Caco-2 (cell line): ENCODE data around the gene EXOSC1. TPM values are rescaled to one million over a fixed set of nuclear protein-coding genes. Genes with fewer than 3 reads are reported as not detected.

ENCODE experiments used
- BruUV-seq: library from RNA; stranded (reverse); fragments of 400-500 nt; replicated peaks from 2 replicates; lab custom pipeline; 2021; lab: Mats Ljungman, UMichigan
- CTCF ChIA-PET: fragments of 300-600 bp; sonication (Branson Sonifier 250); formaldehyde crosslinking; loops from one replicate; lab custom pipeline; 2022; ENCODE audit warnings: antibody characterized with exemption; lab: Charles Lee
- POLR2A ChIA-PET: fragments of 300-600 bp; sonication (Branson Sonifier 250); formaldehyde crosslinking; loops from one replicate; lab custom pipeline; 2022; ENCODE audit warnings: antibody characterized with exemption; lab: Charles Lee
- DNase-seq, 2 experiments: peaks; one replicate each; pipeline versions ENCODE4 v3.0.0 to v3.0.0-alpha.2; 2020 to 2022
- H3K27me3 ChIP-seq: replicated peaks from 2 replicates; pipeline ENCODE4 v1.6.0; 2011; ENCODE audit warnings: low read length; ENCODE audit not compliant: control insufficient read depth, insufficient read depth
- H3K36me3 ChIP-seq: 2 replicates; pipeline ENCODE4 v1.5.1; 2011; ENCODE audit warnings: low read length; ENCODE audit not compliant: control insufficient read depth, insufficient read depth
- H3K4me1 ChIP-seq: fragments of 250-450 bp; sonication (Bioruptor Pico); 2 replicates; pipeline ENCODE4 v1.5.1; 2020; ENCODE audit warnings: mild to moderate bottlenecking
- H3K4me3 ChIP-seq: 2 replicates; pipeline ENCODE4 v1.5.1; 2011; ENCODE audit warnings: low read depth, mild to moderate bottlenecking, control low read depth, low read length
- H3K9me3 ChIP-seq: fragments of 250-450 bp; sonication (Bioruptor Pico); 2 replicates; pipeline ENCODE4 v1.5.1; 2020; ENCODE audit warnings: mild to moderate bottlenecking, moderate library complexity
- H3K27ac Mint-ChIP-seq: one replicate; pipeline ENCODE4 v1.8.0; 2022; ENCODE audit warnings: mixed read lengths; ENCODE audit not compliant: unreplicated experiment
- H3K27me3 Mint-ChIP-seq: one replicate; pipeline ENCODE4 v1.8.0; 2022; ENCODE audit warnings: mixed read lengths; ENCODE audit not compliant: insufficient read depth, unreplicated experiment
- H3K36me3 Mint-ChIP-seq: one replicate; pipeline ENCODE4 v1.8.0; 2022; ENCODE audit warnings: mild to moderate bottlenecking, mixed read lengths; ENCODE audit not compliant: insufficient read depth, unreplicated experiment
- H3K4me1 Mint-ChIP-seq: one replicate; pipeline ENCODE4 v1.8.0; 2022; ENCODE audit warnings: low read depth, mixed read lengths; ENCODE audit not compliant: unreplicated experiment
- H3K4me3 Mint-ChIP-seq: one replicate; pipeline ENCODE4 v1.8.0; 2022; ENCODE audit warnings: mild to moderate bottlenecking, moderate library complexity, mixed read lengths; ENCODE audit not compliant: unreplicated experiment
- H3K9me3 Mint-ChIP-seq: one replicate; pipeline ENCODE4 v1.8.0; 2022; ENCODE audit warnings: mixed read lengths; ENCODE audit not compliant: unreplicated experiment
- CTCF ChIP-seq, 2 experiments: fragments of 200-600 bp in 1 of 2; IDR thresholded peaks; 1 replicate in 1 of 2; 2 replicates in 1 of 2; pipeline versions ENCODE4 v1.5.1 to v1.8.0; 2011 to 2022; ENCODE audit warnings: antibody characterized with exemption in 1 of 2, control low read depth in 1 of 2, inconsistent platforms in 1 of 2, low read depth in 1 of 2, low read length in 1 of 2, mild to moderate bottlenecking in 1 of 2, moderate library complexity in 1 of 2; ENCODE audit not compliant: insufficient read depth in 1 of 2, severe bottlenecking in 1 of 2, unreplicated experiment in 1 of 2
- intact Hi-C: fragments of 100-400 bp; cut with micrococcal nuclease; formaldehyde crosslinking; loops from one replicate; pipeline ENCODE4 v1.10.0; 2022; ENCODE audit not compliant: unreplicated experiment
- total RNA-seq: library from RNA; stranded (reverse); gene quantifications from 2 replicates; pipeline ENCODE4 v1.2.3, GENCODE V29; 2022

The EXOSC1 gene
- total RNA-seq, 1 experiment from 2014 or later, result 84.7 TPM

GRCh38 chr10:97459933-97460332 is 14.1 kb upstream of the EXOSC1 start:
- Histone ChIP-seq H3K9me3 (no peaks in the 10 kb centered on the region), H3K36me3 (peaks cover 13% of the 10 kb centered on the region), H3K4me1 (no peaks in the 10 kb centered on the region), H3K4me3 (no peak overlapping the region), H3K27me3 (no peaks in the 10 kb centered on the region)
- no peak for TF ChIP-seq CTCF (IDR thresholded peaks at IDR 0.05; ENCODE audit: insufficient read depth in 1 of 2, low read depth in 1 of 2, low read length in 1 of 2, severe bottlenecking in 1 of 2, unreplicated experiment in 1 of 2)
- ChIA-PET POLR2A (no interaction called here), CTCF (no interaction called here)
- Mint-ChIP-seq H3K4me3 (no peak overlapping the region), H3K27ac (no peak overlapping the region), H3K27me3 (no peaks in the 10 kb centered on the region), H3K36me3 (peaks cover 83% of the 10 kb centered on the region), H3K9me3 (no peaks in the 10 kb centered on the region), H3K4me1 (no peaks in the 10 kb centered on the region)
- BruUV-seq, result no TSS peak
- intact Hi-C loops, result no loop called here
- DNase-seq, result no peak

GRCh38 chr10:97459111-97459510 is 13.3 kb upstream of the EXOSC1 start:
- TF ChIP-seq CTCF (IDR thresholded peaks at IDR 0.05; ENCODE audit: insufficient read depth in 1 of 2, low read depth in 1 of 2, low read length in 1 of 2, severe bottlenecking in 1 of 2, unreplicated experiment in 1 of 2), result no peak
- no peaks in the 10 kb centered on the region for H3K27me3 ChIP-seq
- peaks cover 81% of the 10 kb centered on the region for H3K36me3 Mint-ChIP-seq
- ChIA-PET POLR2A (no interaction called here), CTCF (no interaction called here)
- no peak for DNase-seq
- intact Hi-C loops, result no loop called here
- H3K27ac Mint-ChIP-seq, result peak overlapping the region; percentile 29
- H3K4me1 ChIP-seq, result no peaks in the 10 kb centered on the region
- no peak overlapping the region for H3K4me3 Mint-ChIP-seq
- H3K27me3 Mint-ChIP-seq, result no peaks in the 10 kb centered on the region
- peaks cover 11% of the 10 kb centered on the region for H3K36me3 ChIP-seq
- no peaks in the 10 kb centered on the region for H3K9me3 ChIP-seq
- no peaks in the 10 kb centered on the region for H3K4me1 Mint-ChIP-seq
- no peaks in the 10 kb centered on the region for H3K9me3 Mint-ChIP-seq
- no peak overlapping the region for H3K4me3 ChIP-seq
- no TSS peak for BruUV-seq

- intact Hi-C loops, result no loop called here
- no peak overlapping the region for H3K4me3 Mint-ChIP-seq
- BruUV-seq, result no TSS peak
- H3K36me3 ChIP-seq, result peaks cover 8% of the 10 kb centered on the region
- H3K27ac Mint-ChIP-seq, result peak overlapping the region; percentile 39
- H3K9me3 ChIP-seq, result no peaks in the 10 kb centered on the region
- H3K27me3 Mint-ChIP-seq, result no peaks in the 10 kb centered on the region
- H3K9me3 Mint-ChIP-seq, result no peaks in the 10 kb centered on the region
- ChIA-PET CTCF (no interaction called here), POLR2A (no interaction called here)
- no peak for TF ChIP-seq CTCF (IDR thresholded peaks at IDR 0.05; ENCODE audit: insufficient read depth in 1 of 2, low read depth in 1 of 2, low read length in 1 of 2, severe bottlenecking in 1 of 2, unreplicated experiment in 1 of 2)
- H3K4me3 ChIP-seq, result no peak overlapping the region
- H3K36me3 Mint-ChIP-seq, result peaks cover 84% of the 10 kb centered on the region
- DNase-seq, result no peak
- no peaks in the 10 kb centered on the region for H3K4me1 ChIP-seq
- no peaks in the 10 kb centered on the region for H3K4me1 Mint-ChIP-seq
- no peaks in the 10 kb centered on the region for H3K27me3 ChIP-seq
These were observed 10.9 kb upstream of the EXOSC1 start for GRCh38 chr10:97456686-97457065.
